Measurements from ENCODE around the gene SLC39A9.

Gene SLC39A9, protein sequence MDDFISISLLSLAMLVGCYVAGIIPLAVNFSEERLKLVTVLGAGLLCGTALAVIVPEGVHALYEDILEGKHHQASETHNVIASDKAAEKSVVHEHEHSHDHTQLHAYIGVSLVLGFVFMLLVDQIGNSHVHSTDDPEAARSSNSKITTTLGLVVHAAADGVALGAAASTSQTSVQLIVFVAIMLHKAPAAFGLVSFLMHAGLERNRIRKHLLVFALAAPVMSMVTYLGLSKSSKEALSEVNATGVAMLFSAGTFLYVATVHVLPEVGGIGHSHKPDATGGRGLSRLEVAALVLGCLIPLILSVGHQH

DNA sequence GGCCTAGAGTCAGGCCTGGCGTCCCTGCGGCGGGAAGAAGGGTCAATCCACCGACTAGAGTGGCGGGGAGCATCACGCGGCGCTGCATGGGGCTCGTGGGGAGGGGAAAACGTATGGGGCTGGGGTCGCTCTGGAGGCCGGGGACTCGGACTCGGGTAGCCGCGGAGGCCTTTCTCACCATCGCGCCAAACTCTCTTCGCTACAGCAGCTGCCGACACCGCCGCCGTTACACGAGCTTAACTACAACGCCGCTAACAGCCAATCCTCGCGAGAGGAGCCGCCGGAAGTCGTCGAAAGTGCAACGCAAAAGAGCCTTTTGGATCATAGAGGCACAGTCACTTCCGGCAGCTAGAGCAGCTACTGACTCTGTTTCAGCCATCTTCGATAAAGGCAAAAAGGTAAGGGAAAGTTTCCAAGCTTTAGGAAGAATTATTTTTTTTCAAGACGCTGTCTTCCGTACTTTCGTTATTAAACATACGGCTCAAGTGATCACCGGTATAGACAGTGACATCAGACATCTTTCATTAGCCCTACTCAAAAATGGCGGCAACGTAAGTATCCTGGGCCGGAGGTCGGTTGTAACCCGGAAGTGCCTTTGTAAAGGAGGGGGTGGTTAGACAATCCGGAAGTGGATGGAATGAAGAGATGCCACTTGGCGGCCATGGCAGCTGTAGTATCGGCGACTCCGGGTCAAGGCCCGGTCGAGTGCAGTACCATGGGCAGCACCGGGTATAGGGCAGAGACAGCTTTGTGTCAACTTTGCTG is at the start of gene SLC39A9, which contains the start of gene ERH:
SLC39A9 (plus strand) TSS at position 640 of the 765 bp plus-strand sequence. CDS start 678 bp downstream, outside the sequence.
ERH (minus strand) TSS at position 247 of the 765 bp plus-strand sequence; CDS start at position 181, 66 bp downstream.
- DNase-seq, result peak; percentile 96

DNA sequence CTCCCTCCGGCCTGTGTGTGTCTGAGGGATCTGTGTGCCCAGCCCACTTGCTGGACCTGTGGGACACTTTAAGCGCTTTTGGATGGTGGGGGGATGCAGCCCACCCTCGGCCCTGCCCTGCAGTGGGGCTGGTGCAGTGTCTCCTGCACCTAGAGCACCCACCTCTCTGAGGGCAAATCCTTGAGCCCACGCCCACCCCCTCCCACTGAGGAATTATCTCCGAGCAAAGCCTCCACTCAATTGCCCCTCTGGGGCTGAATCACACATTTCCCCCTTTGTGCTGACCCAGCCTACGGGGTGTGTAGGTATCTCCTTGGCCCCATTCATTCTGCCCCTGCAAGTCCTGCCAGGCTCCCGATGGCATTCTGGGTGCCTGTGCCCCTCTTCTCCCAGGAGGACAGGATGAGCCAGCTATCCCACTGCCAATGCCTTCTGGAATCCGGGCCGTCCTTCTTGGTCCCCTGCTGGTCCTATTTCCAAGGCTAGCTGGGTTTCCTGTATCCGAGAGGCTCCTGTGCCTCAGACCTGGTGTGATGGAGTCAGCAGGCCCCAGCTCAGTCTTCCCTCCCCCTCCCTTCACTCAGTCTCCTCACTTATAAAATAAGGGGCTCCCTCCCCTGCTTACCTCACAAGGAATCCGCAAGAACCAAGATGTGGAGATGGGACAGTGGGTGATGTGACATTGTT is 49.3 kb upstream of the SLC39A9 start:
- no peak for DNase-seq

DNA sequence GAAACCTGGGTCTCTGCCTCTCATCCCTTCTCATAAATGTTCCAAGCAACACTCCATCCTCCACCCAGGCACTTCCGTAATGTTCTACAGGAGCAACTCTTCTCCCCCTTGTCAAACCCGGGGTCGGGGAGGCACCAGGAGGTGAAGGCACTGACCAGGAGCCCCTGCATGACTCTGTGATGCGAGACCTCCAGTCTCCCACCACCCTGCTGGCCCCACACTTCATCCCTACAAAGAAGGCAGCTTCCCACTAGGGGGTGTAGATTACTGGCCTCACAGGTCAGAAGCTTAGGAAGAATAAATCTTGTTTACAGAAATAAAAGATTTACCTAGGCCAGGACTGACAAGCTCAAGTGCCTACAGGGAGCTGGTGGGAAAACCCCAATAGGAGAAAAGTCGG is 47.6 kb upstream of the SLC39A9 start:
- no peak for DNase-seq

DNA sequence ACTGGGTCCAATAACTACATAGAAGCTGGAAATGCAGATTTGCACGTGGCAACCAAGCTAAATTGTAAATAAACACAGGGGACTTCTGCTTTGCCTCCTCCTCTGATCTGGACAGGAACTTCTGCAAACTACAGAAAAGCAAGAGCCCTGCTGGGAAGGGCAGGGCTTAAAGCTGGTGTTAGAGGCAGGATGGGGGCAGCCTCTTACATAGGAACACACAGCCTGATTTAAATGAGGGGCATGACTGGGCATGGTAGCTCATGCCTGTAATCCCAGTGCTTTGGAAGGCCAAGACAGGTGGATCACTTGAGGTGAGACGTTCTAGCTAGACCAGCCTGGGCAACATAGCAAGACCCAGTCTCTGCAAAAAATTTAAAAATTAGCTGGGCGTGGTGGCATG is 47.1 kb upstream of the SLC39A9 start:
- no peak for DNase-seq

DNA sequence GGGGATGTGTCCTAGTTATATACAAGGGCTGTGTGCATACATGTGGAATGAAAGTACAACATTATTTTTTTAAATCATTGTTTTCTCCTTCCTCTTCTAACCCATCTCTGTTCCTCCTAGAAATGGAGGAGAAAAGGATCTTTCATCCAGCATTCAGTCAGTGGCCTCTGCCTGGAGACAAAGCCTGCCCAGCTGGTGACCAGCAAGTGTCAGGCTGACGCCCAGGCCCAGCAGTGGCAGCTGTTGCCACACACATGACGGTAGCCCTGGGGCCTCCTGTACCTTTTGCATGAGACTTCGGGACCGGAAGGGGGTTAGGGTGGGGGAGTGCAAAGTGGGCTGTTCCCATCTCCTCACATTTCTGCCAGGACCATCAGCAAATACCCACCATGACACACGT is 46.6 kb upstream of the SLC39A9 start:
- no peak for DNase-seq

DNA sequence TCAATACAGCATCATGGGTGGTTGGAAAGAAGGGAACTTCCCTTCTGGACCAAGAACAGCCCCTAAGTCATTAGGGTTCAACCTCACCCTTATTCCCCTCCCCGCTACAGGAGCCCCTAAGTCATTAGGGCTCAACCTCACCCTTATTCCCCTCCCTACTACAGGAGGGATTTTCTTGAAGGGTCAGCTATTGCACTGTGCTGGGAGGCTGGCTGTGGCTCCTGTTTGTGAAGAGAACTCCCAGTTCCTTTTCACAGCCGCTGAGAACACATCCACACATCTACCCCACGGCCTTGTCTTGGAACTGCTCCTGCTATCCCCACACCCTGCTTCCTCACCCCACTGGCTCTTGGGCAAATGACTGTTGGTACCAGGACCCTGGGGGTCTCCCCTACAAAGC is 45.3 kb upstream of the SLC39A9 start:
- DNase-seq, result no peak

DNA sequence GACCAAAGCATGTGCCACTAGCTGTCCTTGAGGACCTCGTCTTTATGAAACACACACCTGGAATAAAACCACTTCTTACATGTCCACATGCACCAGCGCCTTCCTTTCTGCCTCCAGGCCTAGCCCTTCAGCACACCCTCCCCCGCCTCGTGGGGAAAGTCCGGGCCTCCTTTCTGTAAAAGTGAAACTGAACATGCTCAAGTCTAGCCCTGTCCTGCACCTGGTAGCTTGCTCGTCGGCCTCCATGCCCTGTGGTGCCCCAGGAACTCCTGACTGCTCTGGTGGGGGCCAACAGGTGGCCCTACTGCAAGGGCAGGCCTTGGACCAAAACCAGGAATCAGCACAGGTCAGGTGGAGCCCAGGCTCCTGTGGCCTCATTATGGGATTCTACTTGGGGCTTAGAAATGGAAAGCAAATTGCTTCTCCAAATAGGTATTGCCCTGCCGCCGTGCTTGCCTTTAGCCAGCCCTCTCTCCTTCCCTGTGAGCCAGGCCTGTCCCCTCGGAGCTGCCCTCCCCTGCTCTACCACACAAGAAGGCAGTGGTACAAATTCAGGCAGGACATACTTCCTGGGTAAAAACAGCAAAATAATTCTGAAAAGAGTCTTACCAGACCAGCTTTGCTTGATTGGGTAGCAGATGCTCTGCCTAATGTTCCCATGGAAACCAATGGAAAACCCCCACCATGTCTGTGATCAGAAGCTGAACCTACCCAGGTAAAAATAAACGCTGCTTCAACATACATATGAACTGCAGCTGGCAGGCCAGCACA is 43.9 kb upstream of the SLC39A9 start:
- no peak for DNase-seq

DNA sequence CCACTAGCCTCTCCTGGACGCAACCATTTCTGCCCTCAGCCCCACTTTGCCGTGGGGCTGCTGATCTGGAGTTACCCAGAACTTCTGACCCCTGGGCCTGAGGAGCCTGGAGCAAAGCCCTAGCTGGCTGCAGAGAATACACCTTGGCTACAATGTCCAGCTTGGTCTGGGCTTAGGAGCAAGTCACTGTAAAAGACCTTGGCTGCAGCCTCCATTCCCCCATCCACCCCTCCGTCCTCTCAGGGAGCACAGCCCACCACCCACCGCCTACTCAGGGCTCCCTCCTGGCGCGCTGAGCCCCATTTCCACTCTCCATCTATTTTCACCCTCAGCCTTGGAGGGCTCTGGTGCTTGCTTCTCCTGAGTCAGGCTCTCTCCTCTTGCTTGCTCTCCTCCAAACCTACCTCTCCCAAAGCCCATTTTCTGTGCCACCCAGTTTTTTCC is 43.3 kb upstream of the SLC39A9 start:
- DNase-seq, result no peak

DNA sequence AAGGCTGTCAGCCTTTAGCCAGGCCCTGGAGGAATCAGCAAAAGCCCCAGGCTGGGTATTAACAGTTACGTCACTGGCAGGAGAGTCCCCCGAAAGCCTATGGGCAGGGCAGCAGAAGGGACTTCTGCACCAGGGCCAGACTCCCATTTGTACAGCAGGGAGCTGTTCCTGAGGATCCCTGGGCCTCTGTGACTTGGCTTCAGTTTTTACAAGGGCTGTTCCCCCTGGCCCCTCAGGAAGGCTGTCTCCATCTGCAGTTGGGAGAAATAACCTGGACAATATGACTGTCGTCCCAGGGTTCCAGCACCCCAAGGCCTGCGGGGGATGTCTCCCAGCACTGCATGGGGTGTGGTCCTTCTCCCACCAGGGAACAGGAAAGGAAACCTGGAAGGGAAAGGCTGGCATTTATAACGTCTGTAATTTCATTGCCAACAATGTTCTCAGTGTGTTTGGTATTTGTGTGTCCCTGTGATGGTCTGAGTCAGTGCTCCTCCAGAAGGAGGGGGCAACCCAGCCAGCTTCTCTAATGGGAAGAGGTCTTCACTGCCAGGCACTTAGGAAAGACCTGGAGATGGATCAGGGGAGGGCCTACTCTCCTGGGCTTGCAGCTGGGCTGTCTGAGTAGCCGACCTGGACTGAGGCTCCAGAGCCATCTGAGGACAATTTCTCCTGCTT is 42.7 kb upstream of the SLC39A9 start:
- no peak for DNase-seq

DNA sequence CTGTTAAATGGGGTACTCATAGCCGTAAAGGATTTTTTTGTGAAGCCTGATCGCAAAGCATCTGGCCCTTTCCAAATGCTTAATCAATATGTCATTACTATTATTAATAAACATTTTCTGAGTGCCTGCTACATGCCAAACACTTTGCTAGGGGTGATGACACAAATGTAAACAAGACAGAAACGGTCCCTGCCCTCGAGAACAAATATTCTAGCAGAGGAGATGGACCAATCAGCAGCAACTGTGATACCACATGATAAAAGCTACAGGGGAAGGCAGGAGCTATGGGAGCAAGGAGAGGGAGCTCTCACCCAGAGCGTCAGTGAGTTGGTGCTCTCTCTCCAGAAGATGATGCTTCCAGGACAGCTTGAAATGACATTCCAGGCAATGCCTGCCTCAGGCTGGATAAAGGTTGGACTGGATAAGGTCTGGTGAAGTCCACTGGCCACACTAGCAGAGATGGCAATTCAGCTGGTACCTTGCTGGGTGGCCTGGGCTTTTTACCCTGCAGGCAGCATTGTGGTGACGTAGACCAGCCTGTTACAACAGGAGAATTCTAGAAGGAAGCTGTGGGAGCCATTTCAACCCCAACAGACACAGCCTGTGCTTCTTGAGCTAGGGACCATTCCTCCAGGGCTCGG is 41.5 kb upstream of the SLC39A9 start:
- DNase-seq, result no peak

DNA sequence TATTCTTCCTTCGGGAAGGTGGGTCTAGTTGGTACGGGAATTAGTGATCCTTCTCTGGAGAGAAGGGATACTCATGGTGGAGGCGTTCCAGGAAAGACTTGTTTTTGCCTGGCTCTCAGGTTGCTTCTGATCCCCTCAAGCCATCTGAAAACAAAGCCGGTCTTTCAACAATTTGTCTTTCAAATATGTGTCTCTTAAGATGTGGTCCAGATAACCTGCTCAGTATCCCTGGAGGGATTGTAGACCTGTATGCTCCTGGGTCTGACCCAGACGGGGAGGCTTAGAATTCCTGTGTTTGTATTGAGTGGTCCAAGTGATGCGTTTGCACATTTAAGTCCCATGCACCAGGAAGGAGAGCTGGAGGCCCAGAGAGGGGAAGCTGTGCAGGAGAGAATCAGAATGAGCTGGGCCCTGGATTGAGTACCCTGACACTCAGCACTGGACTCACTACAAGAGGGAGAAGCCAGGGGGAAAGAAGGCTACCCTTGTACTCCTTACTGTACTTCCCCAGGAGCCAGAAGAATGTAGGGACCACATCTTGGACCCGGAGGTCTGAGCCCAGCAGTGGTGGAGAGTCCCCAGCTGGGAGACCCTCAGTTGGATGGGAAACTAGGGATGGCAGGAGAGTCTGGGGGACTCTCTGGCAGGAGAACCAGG is 40.8 kb upstream of the SLC39A9 start:
- DNase-seq, result no peak

DNA sequence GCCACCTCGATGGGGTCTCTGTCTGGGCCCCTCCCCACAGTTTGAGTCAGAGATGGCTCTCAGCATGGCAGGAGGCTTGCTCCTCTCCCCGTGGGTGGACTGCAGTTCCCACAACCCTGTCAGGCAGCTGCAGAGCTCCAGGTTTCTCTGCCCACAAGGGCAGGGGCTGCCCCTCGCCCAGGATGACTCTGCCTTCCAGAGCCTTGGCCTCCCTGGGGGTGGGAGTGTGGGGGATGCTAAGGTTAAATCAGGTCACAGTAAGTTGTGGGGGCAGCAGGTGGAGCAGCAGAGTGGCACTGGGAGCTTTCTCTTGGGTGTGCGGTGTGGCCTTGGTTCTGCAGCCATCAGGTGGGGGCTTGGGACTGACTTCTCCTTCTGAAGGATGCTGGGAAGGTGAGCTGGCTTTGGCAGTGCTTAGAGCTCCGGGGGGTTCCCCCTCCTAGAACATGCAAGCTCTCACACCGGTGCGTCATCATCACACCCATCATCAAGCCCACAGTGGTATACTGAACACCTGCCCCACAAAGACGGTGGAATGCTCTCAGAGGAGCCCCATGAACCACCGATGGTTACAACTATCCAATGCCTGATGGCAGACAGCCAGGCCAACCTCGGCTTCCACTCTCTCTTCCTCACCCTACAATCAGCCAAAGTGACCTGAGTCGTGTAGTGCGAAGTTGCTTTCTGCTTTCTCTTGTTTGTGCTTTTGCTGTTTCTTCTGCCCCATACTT is 40.1 kb upstream of the SLC39A9 start:
- no peak for DNase-seq

DNA sequence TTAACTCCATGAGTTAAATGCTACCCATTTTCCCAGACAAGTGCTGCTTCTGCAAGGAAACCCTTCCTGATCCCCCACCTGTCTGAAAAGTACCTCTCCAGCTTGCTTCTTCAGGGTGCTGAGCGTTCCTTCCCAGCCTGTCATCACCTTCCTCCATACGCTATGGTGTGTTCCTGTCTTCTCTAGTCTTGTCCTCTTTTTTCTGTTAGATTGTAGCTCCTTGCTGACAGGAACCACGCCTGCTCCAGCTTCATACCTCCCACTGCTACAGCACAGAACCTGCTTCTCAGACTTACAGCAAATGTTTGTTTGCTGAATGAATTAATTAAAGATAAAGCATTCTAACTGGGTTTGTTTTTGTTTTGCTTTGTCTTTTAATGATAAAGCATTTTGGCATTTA is 39.5 kb upstream of the SLC39A9 start:
- DNase-seq, result no peak

DNA sequence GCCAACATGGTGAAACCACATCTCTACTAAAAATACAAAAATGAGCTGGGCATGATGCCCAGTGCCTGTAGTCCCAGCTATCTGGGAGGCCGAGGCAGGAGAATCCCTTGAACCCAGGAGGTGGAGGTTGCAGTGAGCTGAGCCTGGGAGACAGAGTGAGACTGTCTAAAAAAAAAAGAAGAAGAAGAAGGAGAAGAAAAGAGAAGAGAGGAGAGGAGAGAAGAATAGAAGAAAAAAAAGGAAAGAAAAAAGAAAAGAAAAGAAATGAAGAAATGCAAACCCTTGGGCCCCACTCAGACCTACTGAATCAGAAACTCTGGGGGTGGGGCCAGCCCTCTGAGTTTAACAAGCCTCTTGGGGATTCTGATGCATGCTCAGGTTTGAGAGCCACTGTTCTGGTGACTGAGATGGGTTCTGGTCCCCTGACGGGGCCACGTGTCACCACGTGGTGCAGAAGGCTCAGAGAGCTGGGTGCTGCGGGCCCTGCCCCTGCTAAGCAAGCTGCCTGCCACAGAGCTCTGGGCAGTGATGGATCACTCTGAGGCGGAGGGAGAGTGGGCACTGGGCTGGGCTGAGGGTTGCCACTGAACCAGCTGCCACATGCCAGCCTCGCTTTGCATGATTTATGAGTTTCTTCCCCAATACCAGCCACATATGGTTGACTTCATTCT is 37.9 kb upstream of the SLC39A9 start:
- no peak for DNase-seq

DNA sequence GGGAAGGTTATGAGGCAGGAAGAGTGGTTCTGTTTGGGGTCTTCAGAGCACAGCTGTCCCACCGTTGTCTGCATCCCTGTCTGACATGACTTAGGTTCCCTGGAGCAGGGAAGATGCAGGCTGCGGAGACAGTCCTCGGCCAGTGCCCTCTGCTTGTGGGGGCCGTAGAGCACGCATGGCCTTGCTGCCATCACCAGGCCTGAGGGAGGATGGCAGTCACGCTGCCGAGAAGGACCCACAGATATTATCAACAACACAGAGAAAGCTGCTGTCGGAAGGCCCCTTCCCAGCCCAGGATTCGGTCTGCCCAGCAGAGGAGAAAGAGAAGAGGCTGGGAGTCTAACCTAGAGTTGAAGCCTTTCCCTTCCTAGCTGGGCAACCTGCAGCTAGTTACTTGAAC is 35.4 kb upstream of the SLC39A9 start:
- no peak for DNase-seq

DNA sequence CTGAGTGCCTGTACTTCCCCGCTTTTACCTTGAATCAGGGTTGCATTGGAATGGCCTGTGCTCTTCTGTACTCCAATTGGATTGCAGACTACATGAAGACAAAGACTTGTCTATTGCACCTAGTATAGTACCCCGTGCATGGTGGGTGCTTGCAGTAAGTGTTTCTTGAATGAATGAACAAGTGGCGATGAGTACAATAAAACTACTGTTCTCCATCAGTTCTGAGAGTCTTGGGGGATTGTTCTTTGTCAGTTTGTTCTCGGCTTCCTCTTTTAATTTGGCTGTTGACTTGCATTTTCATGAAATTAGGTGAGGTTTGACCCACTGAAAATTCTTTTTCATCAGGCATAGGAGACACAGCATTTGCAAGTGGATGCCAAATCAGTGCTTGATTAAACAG is 34.5 kb upstream of the SLC39A9 start:
- no peak for DNase-seq

DNA sequence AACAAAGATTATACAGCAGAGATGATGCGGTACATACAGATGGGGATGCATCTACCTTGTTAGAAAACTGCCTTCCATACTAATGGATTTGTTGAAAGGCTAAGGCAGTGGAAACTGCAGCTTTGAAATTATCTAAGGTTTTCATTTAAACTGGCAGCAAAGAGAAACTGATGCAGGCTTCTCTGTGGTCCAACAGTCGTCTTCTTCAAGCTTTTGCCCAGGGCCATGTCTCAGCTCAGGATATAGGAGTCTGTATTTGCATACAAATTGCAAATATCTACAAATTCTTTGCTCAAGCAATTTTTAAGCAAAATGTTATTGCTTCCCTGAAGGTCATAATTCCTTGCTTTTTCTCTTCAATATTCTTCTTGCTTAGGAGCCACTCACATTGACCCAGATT is 34.1 kb upstream of the SLC39A9 start:
- no peak for DNase-seq

DNA sequence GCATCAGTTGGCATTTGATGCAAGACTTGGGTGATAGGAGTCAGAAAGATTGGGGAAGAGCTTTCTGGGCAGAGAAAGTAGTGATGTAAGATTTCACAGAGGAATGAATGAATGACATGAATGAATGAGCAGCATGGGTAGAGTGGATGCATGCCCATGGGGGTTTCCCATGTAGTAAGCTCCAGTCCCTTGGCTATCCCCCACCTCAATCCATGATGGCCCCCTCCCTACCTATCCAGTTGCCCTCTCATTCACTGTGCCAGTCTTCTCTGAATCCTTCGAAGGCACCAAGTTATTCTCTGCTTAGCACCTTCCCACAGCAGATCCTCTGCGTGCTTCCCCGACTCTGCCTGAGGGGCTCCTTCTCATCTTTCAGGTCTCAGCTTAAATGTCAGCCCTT is 32.4 kb upstream of the SLC39A9 start:
- no peak for DNase-seq

DNA sequence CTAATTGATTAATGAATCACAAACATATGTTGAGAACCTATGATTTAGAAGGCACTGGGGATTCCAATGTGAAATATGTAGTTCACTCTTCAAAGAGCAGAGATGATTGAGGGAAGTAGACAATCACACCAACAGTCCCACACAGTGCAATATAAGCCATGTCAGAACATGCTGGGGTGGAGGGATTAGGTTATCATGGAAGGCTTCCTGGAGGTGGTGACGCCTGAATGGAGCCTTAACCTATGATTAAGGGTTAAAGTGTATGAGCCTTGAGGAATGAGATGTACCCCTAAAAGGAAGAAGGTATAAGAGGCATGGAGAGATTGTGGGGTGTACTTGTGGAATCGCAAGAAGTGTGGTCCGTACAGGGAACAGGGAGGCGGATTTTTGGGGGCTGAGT is 31.7 kb upstream of the SLC39A9 start:
- DNase-seq, result no peak

DNA sequence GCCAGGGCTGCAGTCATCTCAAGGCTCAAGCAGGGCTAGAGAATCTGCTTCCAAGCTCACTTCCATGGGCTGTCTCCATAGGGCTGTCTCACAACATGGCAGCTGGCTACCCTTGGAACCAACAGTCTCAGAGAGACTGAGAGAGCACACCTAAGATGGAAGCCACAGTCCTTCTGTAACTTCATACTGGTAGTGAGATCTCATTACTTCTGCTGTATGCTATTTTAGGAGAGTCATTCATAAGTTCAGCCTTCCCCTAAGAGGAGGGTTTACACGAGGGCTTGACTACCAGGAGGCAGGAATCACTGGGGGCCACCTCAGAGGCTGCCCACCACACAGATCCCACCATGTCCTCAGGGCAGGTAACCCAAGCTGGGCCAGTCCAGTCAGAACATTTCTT is 30.1 kb upstream of the SLC39A9 start:
- no peak for DNase-seq

All from left hindlimb (tissue), 1 donor.